GM10266 (cell line): Measurements from ENCODE around the gene RNF39.

Source experiments
- DNase-seq: peaks from one replicate; pipeline ENCODE4 v3.0.0; 2012; ENCODE audit errors: extremely low spot score
- CTCF ChIP-seq: IDR thresholded peaks from 2 replicates; pipeline ENCODE4 v1.5.1; 2012; ENCODE audit warnings: mild to moderate bottlenecking, low read depth; ENCODE audit not compliant: control insufficient read depth, insufficient read depth; ENCODE audit errors: missing control alignments

Gene RNF39

GRCh38 chr6:30073489-30074235 lies 1.9 kb downstream of the RNF39 start:
- TF ChIP-seq CTCF = no peak
- no peak for DNase-seq

DNA sequence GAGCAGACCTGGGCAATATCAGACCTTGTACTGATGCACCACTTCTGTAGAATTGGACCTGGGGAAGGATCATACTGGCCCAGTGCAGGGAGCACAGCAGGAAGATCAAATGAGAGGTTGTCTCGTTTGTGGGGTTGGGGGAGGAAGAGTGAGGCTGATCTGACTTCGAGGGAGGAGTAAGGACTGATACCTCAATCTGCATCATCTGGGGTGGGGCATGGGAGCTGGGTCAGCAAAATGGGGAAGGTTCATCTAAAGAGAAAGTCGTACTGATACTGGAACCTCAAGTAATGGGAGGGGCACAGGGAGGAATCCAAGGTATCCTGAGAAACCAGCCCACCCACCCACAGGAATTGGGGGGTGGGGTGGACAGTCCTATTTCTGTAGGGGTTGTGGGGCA lies 3.7 kb downstream of the RNF39 start:
- no peak for TF ChIP-seq CTCF
- DNase-seq = no peak

- no peak for DNase-seq
- no peak for TF ChIP-seq CTCF
Measured at GRCh38 chr6:30071081-30071818, 4.3 kb downstream of the RNF39 start.

DNA sequence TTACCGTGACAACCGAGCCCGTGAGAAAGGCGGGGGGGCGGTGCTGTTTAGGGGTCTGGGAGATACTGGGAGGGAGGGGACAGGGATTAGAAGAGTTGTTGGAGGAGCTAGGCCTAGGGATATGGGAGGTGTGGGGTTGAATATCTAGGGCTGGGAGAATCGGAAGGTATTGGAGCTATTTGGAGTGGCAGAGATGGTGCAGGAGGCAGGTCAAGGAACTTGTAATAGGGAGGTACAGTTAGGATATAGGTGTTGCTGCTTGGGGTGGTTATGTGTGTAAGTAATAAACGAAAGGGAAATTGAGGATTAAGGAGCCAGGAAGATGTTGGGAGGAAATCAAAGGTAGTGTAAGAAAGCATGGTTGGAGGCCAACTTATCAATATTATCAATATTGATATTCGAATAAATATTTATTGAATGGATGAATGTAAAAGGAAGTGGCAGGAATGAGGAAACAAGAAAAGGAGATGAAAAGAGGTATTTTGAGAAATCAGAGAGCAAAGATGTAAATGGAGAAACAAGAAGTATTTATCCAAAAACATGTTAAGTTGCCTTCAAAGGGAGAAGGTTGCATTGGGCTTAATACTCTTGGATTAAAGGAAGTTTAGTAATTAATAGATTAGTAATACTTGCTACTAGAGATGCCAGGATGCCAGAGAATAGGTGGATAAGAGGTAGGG lies 8.0 kb downstream of the RNF39 start:
- TF ChIP-seq CTCF = no peak

GRCh38 chr6:30066577-30067459 lies 8.8 kb downstream of the RNF39 start, which contains the start of gene PPP1R11:
TSS of gene PPP1R11 (plus strand) at chr6:30067198. CDS start at chr6:30067411, 213 bp downstream.
- no peak for TF ChIP-seq CTCF
- peak; percentile 95 for DNase-seq

More for the DNA sequence above, 8.0 kb downstream of the RNF39 start:
- DNase-seq = no peak

DNA sequence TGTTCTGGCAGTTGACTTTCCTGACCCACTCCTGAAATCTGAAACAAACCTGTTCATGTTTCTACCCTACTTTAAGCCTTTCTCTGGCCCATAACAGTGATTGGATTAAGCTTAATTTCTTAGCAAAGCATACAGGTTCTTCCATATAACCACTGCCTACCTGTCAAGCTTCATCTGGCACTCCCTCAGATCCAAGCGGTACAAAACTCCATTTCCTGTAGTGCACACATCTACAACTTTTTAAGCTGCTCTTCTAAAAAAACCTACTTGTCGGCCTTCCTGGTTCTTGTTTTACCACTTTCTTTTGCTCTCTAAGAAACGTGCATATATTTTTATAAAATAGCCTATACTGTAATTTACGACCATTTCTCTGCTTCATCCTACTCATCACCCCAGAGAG lies 9.5 kb downstream of the RNF39 start:
- DNase-seq = no peak
- no peak for TF ChIP-seq CTCF
